Measurements from ENCODE around the gene EDARADD. TPM values are rescaled to one million over a fixed set of nuclear protein-coding genes. Genes with fewer than 3 reads are reported as not detected.

The EDARADD gene
- total RNA-seq, 4 donors from 2014 or later, result 0.42 to 1.2 (median 0.82) TPM

DNA sequence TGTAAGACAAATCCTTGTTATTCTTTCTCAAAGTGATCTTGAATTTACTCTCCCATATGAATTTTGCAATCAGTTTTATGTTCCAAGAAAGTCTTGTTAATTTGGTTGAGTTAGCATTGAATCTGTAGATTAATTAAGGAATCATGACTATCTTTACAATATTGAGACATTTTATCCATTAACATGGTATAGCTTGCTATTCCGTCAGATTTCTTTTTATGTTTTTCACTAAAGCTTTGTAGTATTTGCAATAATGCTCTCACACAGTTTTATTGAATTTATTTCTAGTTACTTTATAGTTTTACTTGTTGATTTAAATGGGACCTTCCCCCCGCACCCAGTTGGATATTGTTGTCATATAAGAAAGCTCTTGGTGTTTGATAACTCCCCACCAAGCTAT lies 5.8 kb upstream of the EDARADD start:
- no peak for DNase-seq (ENCODE audit: low spot score in 2 of 2)
- no peaks in the 10 kb centered on the region for H3K36me3 ChIP-seq
- no peak overlapping the region for H3K4me3 ChIP-seq
- 91 to 99% methylated on average over 2 of the region's 2 CpGs for WGBS, 2 donors
- TF ChIP-seq, protein P1, sequence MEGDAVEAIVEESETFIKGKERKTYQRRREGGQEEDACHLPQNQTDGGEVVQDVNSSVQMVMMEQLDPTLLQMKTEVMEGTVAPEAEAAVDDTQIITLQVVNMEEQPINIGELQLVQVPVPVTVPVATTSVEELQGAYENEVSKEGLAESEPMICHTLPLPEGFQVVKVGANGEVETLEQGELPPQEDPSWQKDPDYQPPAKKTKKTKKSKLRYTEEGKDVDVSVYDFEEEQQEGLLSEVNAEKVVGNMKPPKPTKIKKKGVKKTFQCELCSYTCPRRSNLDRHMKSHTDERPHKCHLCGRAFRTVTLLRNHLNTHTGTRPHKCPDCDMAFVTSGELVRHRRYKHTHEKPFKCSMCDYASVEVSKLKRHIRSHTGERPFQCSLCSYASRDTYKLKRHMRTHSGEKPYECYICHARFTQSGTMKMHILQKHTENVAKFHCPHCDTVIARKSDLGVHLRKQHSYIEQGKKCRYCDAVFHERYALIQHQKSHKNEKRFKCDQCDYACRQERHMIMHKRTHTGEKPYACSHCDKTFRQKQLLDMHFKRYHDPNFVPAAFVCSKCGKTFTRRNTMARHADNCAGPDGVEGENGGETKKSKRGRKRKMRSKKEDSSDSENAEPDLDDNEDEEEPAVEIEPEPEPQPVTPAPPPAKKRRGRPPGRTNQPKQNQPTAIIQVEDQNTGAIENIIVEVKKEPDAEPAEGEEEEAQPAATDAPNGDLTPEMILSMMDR (IDR thresholded peaks at IDR 0.05), result no peak
- TF ChIP-seq EP300 (IDR thresholded peaks at IDR 0.05), result no peak
- no peaks in the 10 kb centered on the region for H3K9me3 ChIP-seq
- H3K4me1 ChIP-seq, result no peaks in the 10 kb centered on the region
- no peaks in the 10 kb centered on the region for H3K27me3 ChIP-seq
- H3K27ac ChIP-seq, result no peak overlapping the region

DNA sequence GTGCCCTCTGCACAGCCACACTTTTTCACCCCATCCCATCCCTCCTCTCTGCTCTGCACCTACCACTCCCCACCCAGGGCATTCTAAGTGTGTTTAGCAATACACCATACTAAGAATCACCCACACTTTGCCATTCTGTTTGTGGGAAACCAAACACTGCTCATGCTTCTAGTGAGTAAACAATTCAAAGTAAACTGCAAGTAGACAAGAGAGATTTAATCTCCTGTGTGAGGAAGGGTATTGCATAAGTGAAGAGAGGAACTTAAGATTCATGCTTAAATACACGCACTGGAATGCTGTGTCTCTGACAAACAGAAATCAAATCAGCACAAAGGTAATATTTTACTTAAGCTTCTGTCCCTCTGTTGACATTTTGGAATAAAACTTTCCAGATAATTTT lies 4.8 kb upstream of the EDARADD start:
- TF ChIP-seq POLR2A (IDR thresholded peaks at IDR 0.05), result no peak
- TF ChIP-seq, protein P1 (IDR thresholded peaks at IDR 0.05), result no peak
- TF ChIP-seq EP300 (IDR thresholded peaks at IDR 0.05), result no peak
- WGBS, 2 donors, result 75 to 81% methylated on average over 1 of the region's 1 CpG
- H3K4me1 ChIP-seq, result peaks cover 0 to 1% (median 0%) of the 10 kb centered on the region in 4 donors
- DNase-seq (ENCODE audit: low spot score in 2 of 2), result no peak
- H3K27me3 ChIP-seq, result no peaks in the 10 kb centered on the region
- H3K27ac ChIP-seq, result no peak overlapping the region
- no peaks in the 10 kb centered on the region for H3K36me3 ChIP-seq
- no peak overlapping the region for H3K4me3 ChIP-seq
- H3K9me3 ChIP-seq, result no peaks in the 10 kb centered on the region

DNA sequence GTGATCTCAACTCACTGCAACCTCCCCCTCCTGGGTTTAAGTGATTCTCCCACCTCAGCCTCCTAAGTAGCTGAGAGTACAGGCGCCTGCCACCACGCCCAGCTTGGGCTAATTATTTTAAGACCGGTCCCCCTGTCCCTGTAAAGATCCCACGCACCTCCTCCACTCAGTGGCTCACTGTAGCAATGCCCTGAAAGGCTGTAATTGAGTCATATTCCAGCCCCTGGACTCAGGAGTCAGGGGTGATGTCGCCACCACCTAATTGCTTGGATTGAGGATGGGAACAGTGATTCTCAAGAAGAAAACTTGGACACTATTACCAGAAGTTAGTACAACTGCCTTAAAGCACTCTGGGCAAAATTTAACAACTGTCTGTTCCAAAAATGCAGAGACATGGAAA lies 3.1 kb upstream of the EDARADD start:
- no peak for DNase-seq (ENCODE audit: low spot score in 2 of 2)
- H3K9me3 ChIP-seq, result no peaks in the 10 kb centered on the region
- H3K36me3 ChIP-seq, result no peaks in the 10 kb centered on the region
- TF ChIP-seq POLR2A (IDR thresholded peaks at IDR 0.05), result no peak
- no peak for TF ChIP-seq EP300 (IDR thresholded peaks at IDR 0.05)
- TF ChIP-seq, protein P1 (IDR thresholded peaks at IDR 0.05), result no peak
- peaks cover 0 to 19% (median 5%) of the 10 kb centered on the region in 4 donors for H3K4me1 ChIP-seq
- 63 to 70% methylated on average over 5 of the region's 5 CpGs for WGBS, 2 donors
- H3K4me3 ChIP-seq, result no peak overlapping the region
- H3K27me3 ChIP-seq, result peaks cover 0 to 11% of the 10 kb centered on the region in 2 donors
- H3K27ac ChIP-seq, result no peak overlapping the region

DNA sequence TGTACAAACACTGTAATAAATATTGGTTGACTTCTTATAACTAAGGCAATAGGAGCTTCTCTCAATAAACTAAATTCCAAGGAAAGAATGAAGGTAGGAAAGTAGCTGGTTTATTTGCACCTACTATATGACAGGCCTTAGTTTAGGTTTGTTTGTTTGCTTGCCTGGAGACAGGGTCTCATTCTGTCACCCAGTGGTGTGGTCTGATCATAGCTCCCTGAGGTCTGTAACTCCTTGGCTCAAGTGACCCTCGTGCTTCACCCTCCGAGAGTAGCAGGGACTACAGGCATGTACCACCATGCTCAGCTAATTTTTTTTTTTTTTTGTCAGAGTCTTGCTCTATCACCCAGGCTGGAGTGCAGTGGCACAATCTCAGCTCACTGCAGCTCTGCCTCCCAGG lies 1.9 kb upstream of the EDARADD start:
- H3K36me3 ChIP-seq, result no peaks in the 10 kb centered on the region
- peaks cover 0 to 22% of the 10 kb centered on the region in 2 donors for H3K27me3 ChIP-seq
- H3K27ac ChIP-seq, result no peak overlapping the region
- no peak overlapping the region for H3K4me3 ChIP-seq
- TF ChIP-seq, protein P1 (IDR thresholded peaks at IDR 0.05), result no peak
- no peak for TF ChIP-seq EP300 (IDR thresholded peaks at IDR 0.05)
- no peak for TF ChIP-seq POLR2A (IDR thresholded peaks at IDR 0.05)
- DNase-seq (ENCODE audit: low spot score in 2 of 2), result no peak
- peaks cover 0 to 21% (median 6%) of the 10 kb centered on the region in 4 donors for H3K4me1 ChIP-seq
- no peaks in the 10 kb centered on the region for H3K9me3 ChIP-seq
- WGBS, 2 donors, result 74 to 98% methylated on average over 2 of the region's 2 CpGs

DNA sequence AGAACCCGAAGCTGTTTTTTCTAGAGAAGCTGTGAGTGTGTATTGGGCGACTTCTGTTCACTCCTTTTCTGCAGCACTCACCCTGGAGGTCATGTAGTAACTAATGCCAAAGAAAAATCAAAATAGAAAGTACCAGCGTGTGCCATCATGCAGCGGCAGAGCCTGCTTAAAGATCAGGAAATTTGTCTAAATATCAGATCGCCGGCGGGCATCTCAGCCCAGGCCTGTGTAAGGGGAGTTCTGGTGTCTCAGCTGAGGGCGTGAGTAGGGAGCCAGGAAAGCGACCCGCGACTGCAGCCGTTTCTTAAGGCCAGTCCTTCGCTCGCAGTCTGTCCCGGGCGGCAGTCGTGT lies 768 bp downstream of the EDARADD start:
- no peaks in the 10 kb centered on the region for H3K9me3 ChIP-seq
- DNase-seq (ENCODE audit: low spot score in 2 of 2), result no peak
- WGBS, 2 donors, result 2% methylated on average over 16 to 17 of the region's 17 CpGs
- TF ChIP-seq EP300 (IDR thresholded peaks at IDR 0.05) (no peak), POLR2A (IDR thresholded peaks at IDR 0.05) (no peak)
- TF ChIP-seq, protein P1 (IDR thresholded peaks at IDR 0.05), result no peak
- H3K4me3 ChIP-seq, result peak overlapping the region; percentile 38 to 68 (median 52)
- H3K36me3 ChIP-seq, result no peaks in the 10 kb centered on the region
- no peak overlapping the region for H3K27ac ChIP-seq
- H3K4me1 ChIP-seq, result peaks cover 0 to 21% (median 6%) of the 10 kb centered on the region in 4 donors
- H3K27me3 ChIP-seq, result peaks cover 0 to 37% of the 10 kb centered on the region in 2 donors
